ENCODE data around the gene ZFR. TPM values are rescaled to one million over a fixed set of nuclear protein-coding genes. Genes with fewer than 3 reads are reported as not detected.

The ZFR gene
- total and polyA plus RNA-seq, 9 of the 15 experiments (the other 6 are each of a cell fraction or from before 2014, with no cell fraction given): 35.5 to 108 (median 71.1) TPM

DNA sequence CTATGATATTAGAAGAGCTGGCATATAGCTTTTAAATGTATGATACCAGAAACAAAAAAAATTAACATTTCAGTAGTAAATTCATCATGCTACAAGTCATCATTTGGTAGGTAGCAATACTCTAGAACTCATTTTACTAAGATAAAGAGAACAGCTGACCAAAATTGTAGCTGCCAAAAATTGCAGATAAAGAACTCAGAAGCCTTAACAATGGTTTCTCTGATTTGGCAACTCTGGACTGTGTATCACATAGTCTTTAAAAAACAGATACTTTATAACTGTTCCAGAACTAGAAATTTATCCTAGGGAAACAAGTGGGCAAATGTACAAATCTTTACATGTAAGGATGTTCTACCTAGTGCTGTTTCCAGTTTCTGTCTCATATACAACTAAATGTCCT lies 33.9 kb downstream of the ZFR start:
- Histone ChIP-seq H3K9ac (ENCODE audit: insufficient read depth in 1 of 2, low read depth in 2 of 2, low read length in 2 of 2) (no peak overlapping the region), H4K20me1 (replicated peaks; ENCODE audit: control insufficient read depth, insufficient read depth, low read length) (no peaks in the 10 kb centered on the region), H3K4me3 (no peak overlapping the region), H3K9me1 (ENCODE audit: control insufficient read depth, insufficient read depth, low read length) (no peaks in the 10 kb centered on the region), H3K4me1 (replicated peaks in 1 of 2; ENCODE audit: control insufficient read depth in 2 of 2, insufficient read depth in 2 of 2, low read length in 2 of 2) (no peaks in the 10 kb centered on the region), H2AFZ (ENCODE audit: low read depth, low read length) (no peak overlapping the region), H3K27ac (ENCODE audit: extremely low read depth, low read depth, low read length) (no peak overlapping the region), H3K4me2 (ENCODE audit: insufficient read depth, low read length) (no peak overlapping the region), H3K9me3 (replicated peaks; ENCODE audit: control insufficient read depth, insufficient read depth, low read depth, low read length) (no peaks in the 10 kb centered on the region), H3K36me3 (ENCODE audit: control insufficient read depth, insufficient read depth, low read length) (peaks cover 91% of the 10 kb centered on the region), H3K27me3 (ENCODE audit: control insufficient read depth in 2 of 2, insufficient read depth in 2 of 2, low read length in 2 of 2) (no peaks in the 10 kb centered on the region), H3K79me2 (ENCODE audit: control insufficient read depth, insufficient read depth, low read length) (peaks cover 4% of the 10 kb centered on the region; the same call in 1 of the 3 replicates)
- TF ChIP-seq ZNF436 (CRISPR knock-in tag; IDR thresholded peaks at IDR 0.05) (no peak), SREBF1 (IDR thresholded peaks at IDR 0.05; ENCODE audit: borderline replicate concordance, low read depth, low read length) (no peak)
- ATAC-seq (no peak), FAIRE-seq (no peak), DNase-seq (ENCODE audit: extremely low read depth in 1 of 4, low spot score in 3 of 4) (no peak)
- CTCF ChIA-PET (ENCODE audit: low intra/inter-chr PET ratio): no interaction called here
- in situ Hi-C loops (cut with MboI) (no loop called here), intact Hi-C loops (cut with micrococcal nuclease) (no loop called here)
- BruUV-seq (replicated peaks): no TSS peak
- POLR2A ChIA-PET: interaction anchor here (0.6 to 4.7 kb wide), 2 partner anchors 9 to 124 kb away, joined by 4 to 23 read pairs; no protein-coding TSS in a partner anchor

DNA sequence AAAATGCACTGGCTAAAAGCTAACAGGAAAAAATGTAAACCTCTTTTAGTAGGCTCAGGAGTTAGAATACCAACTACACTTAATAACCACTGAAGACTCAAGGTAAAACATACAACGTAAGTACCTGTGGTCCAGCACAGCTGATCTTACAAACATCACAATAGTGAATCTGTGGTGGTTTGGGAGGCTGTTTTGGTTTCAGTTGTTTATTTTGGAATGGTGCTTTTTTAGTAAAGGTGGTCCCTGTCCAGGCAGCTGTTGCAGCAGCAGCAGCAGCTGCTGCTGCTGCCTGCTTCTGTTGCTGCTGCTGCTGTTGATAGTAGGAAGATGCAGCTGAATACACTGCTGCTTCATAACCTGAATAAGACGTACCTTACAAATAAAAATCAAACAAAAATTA lies 37.9 kb downstream of the ZFR start:
- H3K9ac ChIP-seq (ENCODE audit: insufficient read depth in 1 of 2, low read depth in 2 of 2, low read length in 2 of 2): no peak overlapping the region
- H3K9me3 ChIP-seq (replicated peaks; ENCODE audit: control insufficient read depth, insufficient read depth, low read depth, low read length): no peaks in the 10 kb centered on the region
- no peak overlapping the region for H3K27ac ChIP-seq (ENCODE audit: extremely low read depth, low read depth, low read length)
- no peaks in the 10 kb centered on the region for H3K9me1 ChIP-seq (ENCODE audit: control insufficient read depth, insufficient read depth, low read length)
- TF ChIP-seq TAF1 (IDR thresholded peaks at IDR 0.05; ENCODE audit: control insufficient read depth, extremely low read depth, insufficient read depth, low read length, severe bottlenecking): no peak
- no peak for TF ChIP-seq ZNF274 (IDR thresholded peaks at IDR 0.05; ENCODE audit: borderline replicate concordance, low read depth, low read length)
- TF ChIP-seq ZNF316 (IDR thresholded peaks at IDR 0.05): no peak
- no peak for TF ChIP-seq YBX1 (IDR thresholded peaks at IDR 0.05)
- TF ChIP-seq, protein P1, sequence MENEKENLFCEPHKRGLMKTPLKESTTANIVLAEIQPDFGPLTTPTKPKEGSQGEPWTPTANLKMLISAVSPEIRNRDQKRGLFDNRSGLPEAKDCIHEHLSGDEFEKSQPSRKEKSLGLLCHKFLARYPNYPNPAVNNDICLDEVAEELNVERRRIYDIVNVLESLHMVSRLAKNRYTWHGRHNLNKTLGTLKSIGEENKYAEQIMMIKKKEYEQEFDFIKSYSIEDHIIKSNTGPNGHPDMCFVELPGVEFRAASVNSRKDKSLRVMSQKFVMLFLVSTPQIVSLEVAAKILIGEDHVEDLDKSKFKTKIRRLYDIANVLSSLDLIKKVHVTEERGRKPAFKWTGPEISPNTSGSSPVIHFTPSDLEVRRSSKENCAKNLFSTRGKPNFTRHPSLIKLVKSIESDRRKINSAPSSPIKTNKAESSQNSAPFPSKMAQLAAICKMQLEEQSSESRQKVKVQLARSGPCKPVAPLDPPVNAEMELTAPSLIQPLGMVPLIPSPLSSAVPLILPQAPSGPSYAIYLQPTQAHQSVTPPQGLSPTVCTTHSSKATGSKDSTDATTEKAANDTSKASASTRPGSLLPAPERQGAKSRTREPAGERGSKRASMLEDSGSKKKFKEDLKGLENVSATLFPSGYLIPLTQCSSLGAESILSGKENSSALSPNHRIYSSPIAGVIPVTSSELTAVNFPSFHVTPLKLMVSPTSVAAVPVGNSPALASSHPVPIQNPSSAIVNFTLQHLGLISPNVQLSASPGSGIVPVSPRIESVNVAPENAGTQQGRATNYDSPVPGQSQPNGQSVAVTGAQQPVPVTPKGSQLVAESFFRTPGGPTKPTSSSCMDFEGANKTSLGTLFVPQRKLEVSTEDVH (IDR thresholded peaks at IDR 0.05; ENCODE audit: low read depth, partially characterized antibody): no peak
- no peak for TF ChIP-seq MYBL2 (IDR thresholded peaks at IDR 0.05; ENCODE audit: low read depth)
- no peak for TF ChIP-seq MYBL2 (CRISPR knock-in tag; IDR thresholded peaks at IDR 0.05; ENCODE audit: borderline replicate concordance)
- H3K4me2 ChIP-seq (ENCODE audit: insufficient read depth, low read length): no peak overlapping the region
- ChIA-PET CTCF (ENCODE audit: low intra/inter-chr PET ratio) (no interaction called here), POLR2A (interaction anchor here (0.7 to 4.7 kb wide), 3 partner anchors 8 to 192 kb away, joined by 3 to 23 read pairs (median 5); no protein-coding TSS in a partner anchor)
- ATAC-seq: no peak
- intact Hi-C loops (cut with micrococcal nuclease) (no loop called here), in situ Hi-C loops (cut with MboI) (no loop called here)
- 81% methylated on average over 2 of the region's 2 CpGs for WGBS (ENCODE audit: insufficient coverage, low coverage, missing lambda C conversion rate)
- H4K20me1 ChIP-seq (replicated peaks; ENCODE audit: control insufficient read depth, insufficient read depth, low read length): no peaks in the 10 kb centered on the region
- no TSS peak for BruUV-seq (replicated peaks)
- no peak for FAIRE-seq
- H3K4me1 ChIP-seq (replicated peaks in 1 of 2; ENCODE audit: control insufficient read depth in 2 of 2, insufficient read depth in 2 of 2, low read length in 2 of 2): no peaks in the 10 kb centered on the region
- no peak overlapping the region for H3K4me3 ChIP-seq
- H2AFZ ChIP-seq (ENCODE audit: low read depth, low read length): no peak overlapping the region
- 0 out of 3 replicates have a peak, but pooled peaks cover under 1% of the 10 kb centered on the region for H3K79me2 ChIP-seq (ENCODE audit: control insufficient read depth, insufficient read depth, low read length)
- peaks cover 95% of the 10 kb centered on the region for H3K36me3 ChIP-seq (ENCODE audit: control insufficient read depth, insufficient read depth, low read length)
- no peak for DNase-seq (ENCODE audit: extremely low read depth in 1 of 4, low spot score in 3 of 4)
- H3K27me3 ChIP-seq (ENCODE audit: control insufficient read depth in 2 of 2, insufficient read depth in 2 of 2, low read length in 2 of 2): no peaks in the 10 kb centered on the region
